Epithelial cell of esophagus (primary cell): ENCODE results near the gene SCAI.

Experiments
- DNase-seq: peaks from one replicate; pipeline ENCODE4 v3.0.0; 2010; ENCODE audit warnings: low read depth
- H3K4me3 ChIP-seq: 2 replicates; pipeline ENCODE4 v1.5.1; 2011; ENCODE audit warnings: mild to moderate bottlenecking, low read length, control low read depth
- TF ChIP-seq, protein P1 (sequence below): IDR thresholded peaks from 2 replicates; pipeline ENCODE4 v1.5.1; 2011; ENCODE audit warnings: low read depth, mild to moderate bottlenecking, low read length, control low read depth, inconsistent platforms; ENCODE audit not compliant: insufficient read depth; ENCODE audit errors: missing control alignments

The SCAI gene

DNA sequence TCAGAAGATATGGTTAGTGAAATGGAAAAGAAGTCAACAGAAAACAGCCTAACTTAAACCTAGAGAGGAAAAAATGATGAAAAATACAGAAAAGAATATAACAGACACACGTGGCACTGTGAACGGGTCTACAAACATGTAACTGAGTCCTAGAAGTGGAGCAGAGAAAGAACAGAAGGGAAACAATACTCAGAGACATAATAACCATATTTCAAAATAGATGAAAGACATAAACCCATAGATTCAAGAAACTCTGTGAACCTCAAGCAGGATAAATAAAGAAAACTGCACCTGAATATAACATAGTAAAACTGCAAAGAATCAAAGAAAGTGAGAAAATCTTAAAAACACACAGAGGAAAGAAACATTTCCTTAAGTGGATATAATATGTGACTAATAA is 134.7 kb downstream of the SCAI start:
- DNase-seq = no peak
- H3K4me3 ChIP-seq = no peak overlapping the region
- TF ChIP-seq, protein P1, sequence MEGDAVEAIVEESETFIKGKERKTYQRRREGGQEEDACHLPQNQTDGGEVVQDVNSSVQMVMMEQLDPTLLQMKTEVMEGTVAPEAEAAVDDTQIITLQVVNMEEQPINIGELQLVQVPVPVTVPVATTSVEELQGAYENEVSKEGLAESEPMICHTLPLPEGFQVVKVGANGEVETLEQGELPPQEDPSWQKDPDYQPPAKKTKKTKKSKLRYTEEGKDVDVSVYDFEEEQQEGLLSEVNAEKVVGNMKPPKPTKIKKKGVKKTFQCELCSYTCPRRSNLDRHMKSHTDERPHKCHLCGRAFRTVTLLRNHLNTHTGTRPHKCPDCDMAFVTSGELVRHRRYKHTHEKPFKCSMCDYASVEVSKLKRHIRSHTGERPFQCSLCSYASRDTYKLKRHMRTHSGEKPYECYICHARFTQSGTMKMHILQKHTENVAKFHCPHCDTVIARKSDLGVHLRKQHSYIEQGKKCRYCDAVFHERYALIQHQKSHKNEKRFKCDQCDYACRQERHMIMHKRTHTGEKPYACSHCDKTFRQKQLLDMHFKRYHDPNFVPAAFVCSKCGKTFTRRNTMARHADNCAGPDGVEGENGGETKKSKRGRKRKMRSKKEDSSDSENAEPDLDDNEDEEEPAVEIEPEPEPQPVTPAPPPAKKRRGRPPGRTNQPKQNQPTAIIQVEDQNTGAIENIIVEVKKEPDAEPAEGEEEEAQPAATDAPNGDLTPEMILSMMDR = no peak

DNA sequence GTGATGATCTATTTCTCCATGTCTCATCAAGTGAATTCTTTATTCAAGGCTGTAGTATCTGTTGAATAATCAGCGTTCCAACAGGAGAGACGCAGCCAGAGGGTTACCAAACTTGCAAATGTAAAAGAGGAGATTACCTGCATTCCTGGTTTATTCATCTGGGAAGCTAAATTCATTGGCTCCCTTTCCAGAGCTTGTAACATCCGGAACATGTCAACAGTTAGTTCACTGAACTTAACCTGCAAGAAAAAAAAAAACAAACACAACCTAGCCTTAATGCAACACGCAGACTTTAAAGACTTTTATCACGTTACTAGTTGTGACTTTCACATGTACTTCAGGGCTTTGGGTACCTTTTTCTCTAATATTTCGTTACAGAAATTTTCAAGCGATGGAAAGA is 140.0 kb downstream of the SCAI start:
- H3K4me3 ChIP-seq = no peak overlapping the region
- TF ChIP-seq, protein P1 = no peak
- no peak for DNase-seq

DNA sequence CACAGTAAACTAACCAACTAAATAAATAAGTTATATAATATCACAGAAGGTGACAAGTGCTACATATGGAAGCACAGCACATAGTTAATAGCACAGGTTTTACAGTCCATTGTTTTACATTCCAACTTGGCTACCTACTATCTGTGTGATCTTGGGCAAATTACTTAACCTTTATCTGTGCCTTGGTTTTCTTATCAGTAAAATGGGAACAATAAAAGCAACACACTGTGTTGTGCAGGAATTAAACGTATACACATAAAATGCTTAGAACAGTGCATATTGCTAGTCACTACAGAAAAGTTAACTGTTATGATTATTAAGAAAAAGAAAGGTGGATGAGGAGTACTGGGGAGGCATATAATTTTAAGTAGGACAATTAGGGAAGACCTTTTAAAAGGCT is 159.6 kb downstream of the SCAI start:
- no peak for DNase-seq
- TF ChIP-seq, protein P1 = no peak
- no peak overlapping the region for H3K4me3 ChIP-seq

DNA sequence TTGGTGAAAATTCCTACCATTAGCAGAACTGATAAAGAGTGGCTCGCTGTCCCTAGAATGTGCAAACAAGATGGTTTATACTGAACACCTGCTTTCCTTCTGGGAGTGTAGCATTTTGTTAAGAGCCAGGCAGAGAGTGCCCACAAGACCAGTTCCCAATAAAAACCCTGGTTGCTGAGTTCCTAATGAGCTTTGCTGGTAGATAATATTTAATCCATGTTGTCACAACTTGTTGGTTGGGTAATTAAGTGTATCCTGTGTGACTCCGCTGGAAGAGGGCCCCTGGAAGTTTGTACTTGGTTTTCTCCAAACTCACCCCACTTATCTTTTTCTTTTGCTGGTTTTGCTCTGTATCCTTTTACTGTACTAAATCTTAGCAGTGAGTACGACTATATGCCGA is 162.9 kb downstream of the SCAI start:
- TF ChIP-seq, protein P1 = no peak
- no peak overlapping the region for H3K4me3 ChIP-seq
- no peak for DNase-seq

DNA sequence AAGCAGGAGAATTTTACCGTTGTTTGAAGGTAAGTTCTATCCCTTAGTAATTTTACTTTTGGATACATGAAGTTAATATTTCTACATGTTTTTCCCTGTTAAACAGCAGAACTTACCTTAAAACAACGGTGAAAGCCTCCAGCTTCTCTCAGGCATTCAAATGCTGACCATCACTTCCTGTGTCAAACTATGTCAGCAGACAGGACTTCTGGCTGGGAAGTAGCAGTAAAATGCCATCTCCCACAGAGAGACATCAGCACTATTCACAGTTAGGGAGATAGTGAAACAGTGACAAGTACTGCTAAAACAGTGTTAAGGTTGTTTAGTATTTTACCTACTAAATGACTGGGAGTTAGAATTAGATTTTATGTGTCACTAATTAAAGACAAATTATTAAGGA is 168.2 kb downstream of the SCAI start:
- DNase-seq = no peak
- TF ChIP-seq, protein P1 = no peak
- no peak overlapping the region for H3K4me3 ChIP-seq

DNA sequence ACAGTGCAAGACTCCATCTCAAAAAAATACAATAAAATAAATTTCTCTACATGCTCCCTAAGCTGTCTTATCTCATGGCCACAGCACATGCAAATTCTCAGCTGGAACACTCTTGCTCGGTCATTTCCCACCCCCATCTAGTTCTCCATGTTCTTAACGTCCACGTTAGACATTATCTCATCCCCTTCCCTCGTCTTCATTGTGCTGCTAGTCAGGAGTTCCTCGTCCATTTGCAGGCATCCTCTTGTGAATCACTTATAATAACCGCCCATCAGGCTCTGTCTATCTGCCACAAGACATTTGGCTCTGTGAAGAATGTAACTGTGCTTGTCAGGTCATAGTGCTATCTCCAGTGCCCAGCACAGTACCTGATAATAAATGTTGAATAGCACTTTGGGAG is 169.5 kb downstream of the SCAI start:
- no peak overlapping the region for H3K4me3 ChIP-seq

DNA sequence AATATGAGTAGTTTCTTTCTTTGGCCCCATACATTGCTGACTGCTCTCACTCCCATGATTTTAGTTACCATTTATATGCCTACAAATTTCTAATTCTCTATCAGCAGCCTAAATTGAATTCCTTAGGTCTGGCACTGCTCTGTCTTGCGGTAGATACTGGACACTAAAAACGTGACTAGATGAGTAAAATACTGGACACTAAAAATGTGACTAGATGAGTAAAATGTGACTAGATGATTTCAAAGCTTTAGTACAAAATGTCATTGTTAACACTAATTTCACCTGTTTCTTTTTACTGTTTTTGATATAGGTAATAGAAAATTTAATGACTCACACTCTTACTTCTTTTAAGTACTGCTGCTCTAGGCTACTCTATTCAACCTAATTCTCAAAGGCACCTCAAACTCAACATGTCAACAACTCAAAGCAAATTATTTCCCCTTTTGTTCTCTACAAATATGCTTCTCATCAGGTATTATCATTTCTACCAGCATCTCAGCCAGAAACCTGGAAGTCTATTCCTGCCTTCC is 171.0 kb downstream of the SCAI start:
- no peak overlapping the region for H3K4me3 ChIP-seq
- no peak for DNase-seq
- TF ChIP-seq, protein P1 = no peak

More for the DNA sequence above, 169.5 kb downstream of the SCAI start:
- no peak for DNase-seq
- TF ChIP-seq, protein P1 = no peak
